Activated B cell treated with CpG ODN at 0.5 μM for 24 hours (primary cell): Measurements from ENCODE around the gene ZNF19. TPM values are rescaled to one million over a fixed set of nuclear protein-coding genes. Genes with fewer than 3 reads are reported as not detected.

Source experiments
- ATAC-seq: fragments of 200-7000 bp; cut with Tn5 transposase; one replicate; pipeline ENCODE4 v1.10.0; 2021; ENCODE audit warnings: low read depth, mild to moderate bottlenecking, moderate library complexity
- CTCF ChIA-PET: fragments of 350-600 bp; sonication (Branson Sonifier 250); formaldehyde crosslinking; loops from one replicate; lab custom pipeline; 2021; ENCODE audit warnings: antibody characterized with exemption; lab: Charles Lee
- POLR2A ChIA-PET: fragments of 350-600 bp; sonication (Branson Sonifier 250); formaldehyde crosslinking; loops from one replicate; lab custom pipeline; 2021; ENCODE audit warnings: antibody characterized with exemption; lab: Charles Lee
- DNase-seq: peaks from one replicate; pipeline ENCODE4 v3.0.0; 2022
- H3K27ac Mint-ChIP-seq: one replicate; pipeline ENCODE4 v1.8.0; 2020; ENCODE audit warnings: mixed read lengths
- H3K27me3 Mint-ChIP-seq: one replicate; pipeline ENCODE4 v1.8.0; 2021; ENCODE audit warnings: mixed read lengths
- H3K36me3 Mint-ChIP-seq: one replicate; pipeline ENCODE4 v1.8.0; 2021; ENCODE audit warnings: low read depth, mixed read lengths
- H3K4me1 Mint-ChIP-seq: one replicate; pipeline ENCODE4 v1.8.0; 2021; ENCODE audit warnings: mixed read lengths
- H3K4me3 Mint-ChIP-seq: one replicate; pipeline ENCODE4 v1.8.0; 2020; ENCODE audit warnings: mild to moderate bottlenecking, mixed read lengths
- H3K9me3 Mint-ChIP-seq: one replicate; pipeline ENCODE4 v1.8.0; 2020; ENCODE audit warnings: mixed read lengths
- CTCF ChIP-seq: fragments of 200-600 bp; IDR thresholded peaks from one replicate; pipeline ENCODE4 v1.8.0; 2022; ENCODE audit warnings: antibody characterized with exemption, mild to moderate bottlenecking
- intact Hi-C: fragments of 100-400 bp; cut with micrococcal nuclease; formaldehyde crosslinking; loops from one replicate; pipeline ENCODE4 v1.15.1; 2024
- total RNA-seq: library from RNA; stranded (reverse); gene quantifications from 2 replicates; pipeline ENCODE4 v1.2.3, GENCODE V29; 2022

The ZNF19 gene
- total RNA-seq, 1 donor from 2014 or later: 10.5 TPM

GRCh38 chr16:71440669-71441347 lies 48.3 kb downstream of the ZNF19 start:
- peaks cover 19% of the 10 kb centered on the region for H3K27me3 Mint-ChIP-seq
- no peak for ATAC-seq
- POLR2A ChIA-PET: no interaction called here
- H3K4me3 Mint-ChIP-seq: no peak overlapping the region
- H3K9me3 Mint-ChIP-seq: peaks cover 15% of the 10 kb centered on the region
- CTCF ChIA-PET: interaction anchor here (0.7 kb wide), 1 partner anchor 84 kb away, joined by 4 read pairs; no protein-coding TSS in a partner anchor
- intact Hi-C loops: no loop called here
- DNase-seq: no peak
- no peaks in the 10 kb centered on the region for H3K4me1 Mint-ChIP-seq
- TF ChIP-seq CTCF: no peak
- H3K27ac Mint-ChIP-seq: no peak overlapping the region
- H3K36me3 Mint-ChIP-seq: peaks cover 4% of the 10 kb centered on the region

GRCh38 chr16:71439523-71439922 lies 49.6 kb downstream of the ZNF19 start:
- ChIA-PET POLR2A (no interaction called here), CTCF (interaction anchor here (0.8 kb wide), 1 partner anchor 172 kb away, joined by 3 read pairs; no protein-coding TSS in a partner anchor)
- Mint-ChIP-seq H3K4me3 (no peak overlapping the region), H3K27me3 (peaks cover 19% of the 10 kb centered on the region), H3K27ac (no peak overlapping the region), H3K4me1 (no peaks in the 10 kb centered on the region), H3K36me3 (no peaks in the 10 kb centered on the region), H3K9me3 (peaks cover 7% of the 10 kb centered on the region)
- no peak for TF ChIP-seq CTCF
- DNase-seq (no peak), ATAC-seq (no peak)
- intact Hi-C loops: no loop called here

- peaks cover 30% of the 10 kb centered on the region for H3K27me3 Mint-ChIP-seq
- ChIA-PET POLR2A (no interaction called here), CTCF (no interaction called here)
- TF ChIP-seq CTCF: no peak
- DNase-seq (no peak), ATAC-seq (no peak)
- H3K9me3 Mint-ChIP-seq: no peaks in the 10 kb centered on the region
- H3K27ac Mint-ChIP-seq: no peak overlapping the region
- no peak overlapping the region for H3K4me3 Mint-ChIP-seq
- H3K4me1 Mint-ChIP-seq: no peaks in the 10 kb centered on the region
- H3K36me3 Mint-ChIP-seq: no peaks in the 10 kb centered on the region
- intact Hi-C loops: no loop called here
These were observed 52.7 kb downstream of the ZNF19 start for GRCh38 chr16:71436473-71436872.

GRCh38 chr16:71432906-71433305 lies 56.2 kb downstream of the ZNF19 start:
- no peak overlapping the region for H3K27ac Mint-ChIP-seq
- H3K36me3 Mint-ChIP-seq: no peaks in the 10 kb centered on the region
- H3K4me3 Mint-ChIP-seq: no peak overlapping the region
- H3K4me1 Mint-ChIP-seq: no peaks in the 10 kb centered on the region
- no peak for DNase-seq
- H3K27me3 Mint-ChIP-seq: peaks cover 25% of the 10 kb centered on the region
- intact Hi-C loops: no loop called here
- peaks cover 7% of the 10 kb centered on the region for H3K9me3 Mint-ChIP-seq
- no peak for TF ChIP-seq CTCF
- CTCF ChIA-PET: no interaction called here
- ATAC-seq: no peak
- POLR2A ChIA-PET: no interaction called here

GRCh38 chr16:71431991-71432390 lies 57.1 kb downstream of the ZNF19 start:
- Mint-ChIP-seq H3K27ac (no peak overlapping the region), H3K36me3 (no peaks in the 10 kb centered on the region), H3K4me1 (no peaks in the 10 kb centered on the region), H3K9me3 (peaks cover 7% of the 10 kb centered on the region), H3K27me3 (peaks cover 21% of the 10 kb centered on the region), H3K4me3 (no peak overlapping the region)
- CTCF ChIA-PET: no interaction called here
- TF ChIP-seq CTCF: no peak
- POLR2A ChIA-PET: no interaction called here
- intact Hi-C loops: no loop called here
- ATAC-seq (no peak), DNase-seq (no peak)
